Stimulated activated CD4-positive, alpha-beta T cell treated with anti-CD3 and anti-CD28 coated beads, Interleukin-12 subunit alpha, Interleukin-12 subunit beta, amount 100 ng/mL, for 48 hours (primary cell): Measurements from ENCODE around the gene UBAP2L.
"Not testable (repeated sequence)": the region's sequence is repeated elsewhere in the genome, so short reads cannot be mapped to it uniquely, and the experiment has no call there.

ENCODE experiments used
- DNase-seq, 3 donors: peaks; one replicate each; pipeline ENCODE4 v3.0.0-alpha.2; 2020; ENCODE audit warnings: low read depth in 2 of 3, low spot score in 1 of 3

The UBAP2L gene

GRCh38 chr1:154307670-154308270, 87.0 kb downstream of the UBAP2L start:
- DNase-seq: not testable (repeated sequence)

- not testable (repeated sequence) for DNase-seq
Measured at GRCh38 chr1:154309136-154309535, 88.4 kb downstream of the UBAP2L start.

DNA sequence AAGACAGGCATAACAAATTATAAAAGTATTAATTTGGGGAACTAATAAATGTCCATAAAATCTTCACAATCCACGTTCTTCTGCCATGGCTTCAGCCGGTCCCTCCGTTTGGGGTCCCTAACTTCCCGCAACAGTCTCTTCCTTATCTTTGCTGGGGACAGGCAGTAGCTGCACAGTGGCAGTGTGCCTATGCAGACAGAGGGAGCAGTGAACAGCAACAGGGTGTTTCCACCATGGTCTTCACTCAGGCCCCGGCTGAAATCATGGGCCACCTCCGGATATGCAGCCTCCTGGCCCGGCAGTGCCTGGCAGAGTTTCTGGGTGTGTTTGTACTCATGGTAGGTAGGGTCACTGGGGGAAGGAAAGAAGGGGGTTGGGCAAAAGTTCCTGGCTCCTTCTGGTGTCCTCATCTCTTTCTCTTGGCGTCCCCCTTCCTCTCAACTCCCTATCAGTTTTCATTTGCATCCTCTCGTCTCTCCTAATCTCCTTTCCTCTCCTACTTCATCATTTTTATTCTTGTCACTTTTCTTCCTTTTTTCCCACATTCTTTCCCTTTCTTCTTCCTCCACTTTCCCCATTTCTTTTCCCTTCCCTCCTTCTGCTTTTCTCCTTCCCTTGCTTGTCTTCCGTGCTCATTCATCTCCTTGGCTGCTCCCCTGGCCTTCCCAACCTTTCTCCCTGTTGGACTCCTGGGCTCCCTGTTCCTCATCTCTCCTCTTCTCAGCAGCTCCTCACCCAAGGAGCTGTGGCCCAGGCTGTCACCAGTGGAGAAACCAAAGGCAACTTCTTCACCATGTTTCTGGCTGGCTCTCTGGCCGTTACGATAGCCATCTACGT, 91.7 kb downstream of the UBAP2L start:
- not testable (repeated sequence) for DNase-seq

- no peak for DNase-seq
Measured at GRCh38 chr1:154313066-154313356, 92.3 kb downstream of the UBAP2L start.

GRCh38 chr1:154314226-154314625, 93.5 kb downstream of the UBAP2L start:
- not testable (repeated sequence) for DNase-seq

DNA sequence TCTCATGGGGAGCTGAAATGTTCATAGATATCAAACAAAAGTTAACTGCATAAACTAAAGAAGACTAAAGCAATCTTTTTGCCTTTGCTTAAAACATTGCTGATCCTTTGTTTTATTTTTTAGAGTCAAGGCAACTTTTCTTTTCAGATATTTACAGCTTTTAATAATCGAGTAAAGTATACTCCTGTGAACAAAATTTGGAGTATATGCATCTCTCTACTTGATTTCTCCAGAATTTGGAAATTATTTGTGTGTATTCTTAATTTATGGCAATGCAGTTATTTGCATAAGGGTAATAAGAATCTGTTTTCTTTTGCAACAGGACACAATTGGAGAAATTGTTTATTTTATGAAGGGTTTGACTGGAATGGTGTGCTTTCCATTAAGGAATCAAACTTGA, 95.9 kb downstream of the UBAP2L start:
- no peak for DNase-seq

GRCh38 chr1:154318386-154318785, 97.6 kb downstream of the UBAP2L start:
- DNase-seq: no peak
